NB4 (cell line): ENCODE data around the gene LCLAT1.
"Not testable (repeated sequence)": the region's sequence is repeated elsewhere in the genome, so short reads cannot be mapped to it uniquely, and the experiment has no call there.

ENCODE experiments used
- DNase-seq: peaks from one replicate; pipeline ENCODE4 v3.0.0; 2010; ENCODE audit warnings: low read depth
- H3K4me3 ChIP-seq: one replicate; pipeline ENCODE4 v1.5.1; 2011; ENCODE audit warnings: mild to moderate bottlenecking, low read depth, low read length, moderate library complexity
- CTCF ChIP-seq: IDR thresholded peaks from one replicate; pipeline ENCODE4 v1.5.1; 2012; ENCODE audit warnings: low read depth, low read length
- MYC ChIP-seq: IDR thresholded peaks from 2 replicates; pipeline ENCODE4 v1.6.1; 2011; ENCODE audit warnings: low read depth, low read length
- POLR2A ChIP-seq: IDR thresholded peaks from 2 replicates; pipeline ENCODE4 v1.6.1; 2011; ENCODE audit warnings: mild to moderate bottlenecking; ENCODE audit not compliant: insufficient read length; ENCODE audit errors: extremely low read depth
- TF ChIP-seq, protein P1 (sequence below): IDR thresholded peaks from 2 replicates; pipeline ENCODE4 v1.6.1; 2011; ENCODE audit warnings: low read depth, low read length

LCLAT1 gene

DNA sequence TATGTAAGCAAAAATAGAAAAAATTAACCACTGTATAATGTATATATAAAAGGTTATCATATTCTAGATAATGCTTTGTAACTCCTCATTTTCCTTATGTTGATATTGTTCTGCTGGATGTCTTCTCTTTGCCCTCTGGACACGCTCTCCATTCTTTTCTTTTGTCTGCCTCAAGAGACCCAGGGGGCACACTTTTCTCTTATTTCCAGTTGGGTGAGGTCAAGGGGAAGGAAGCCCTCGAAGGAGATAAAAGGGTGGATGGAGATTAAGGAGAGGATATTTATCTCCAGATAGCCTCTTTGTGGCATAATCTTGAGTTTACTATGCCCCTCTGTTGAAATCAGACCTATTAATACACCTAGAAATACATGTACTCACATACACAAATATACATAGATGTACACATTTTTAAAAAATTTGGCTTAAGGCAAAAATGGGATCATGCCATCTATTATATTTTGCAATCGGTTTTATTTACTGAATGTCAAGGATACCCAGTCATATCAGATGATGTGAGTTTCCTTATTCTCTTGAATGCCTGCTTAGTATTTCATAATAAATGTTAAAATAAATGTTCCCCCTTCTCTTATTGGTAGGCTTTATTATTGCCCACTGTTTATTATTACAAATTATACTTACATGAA lies 65.3 kb downstream of the LCLAT1 start:
- TF ChIP-seq, protein P1, sequence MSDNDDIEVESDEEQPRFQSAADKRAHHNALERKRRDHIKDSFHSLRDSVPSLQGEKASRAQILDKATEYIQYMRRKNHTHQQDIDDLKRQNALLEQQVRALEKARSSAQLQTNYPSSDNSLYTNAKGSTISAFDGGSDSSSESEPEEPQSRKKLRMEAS, result no peak
- TF ChIP-seq MYC (no peak), CTCF (no peak), POLR2A (no peak)
- DNase-seq, result no peak

GRCh38 chr2:30513649-30514048 lies 66.6 kb downstream of the LCLAT1 start:
- not testable (repeated sequence) for DNase-seq, H3K4me3 ChIP-seq

More for the DNA sequence above, 65.3 kb downstream of the LCLAT1 start:
- no peak overlapping the region for H3K4me3 ChIP-seq

DNA sequence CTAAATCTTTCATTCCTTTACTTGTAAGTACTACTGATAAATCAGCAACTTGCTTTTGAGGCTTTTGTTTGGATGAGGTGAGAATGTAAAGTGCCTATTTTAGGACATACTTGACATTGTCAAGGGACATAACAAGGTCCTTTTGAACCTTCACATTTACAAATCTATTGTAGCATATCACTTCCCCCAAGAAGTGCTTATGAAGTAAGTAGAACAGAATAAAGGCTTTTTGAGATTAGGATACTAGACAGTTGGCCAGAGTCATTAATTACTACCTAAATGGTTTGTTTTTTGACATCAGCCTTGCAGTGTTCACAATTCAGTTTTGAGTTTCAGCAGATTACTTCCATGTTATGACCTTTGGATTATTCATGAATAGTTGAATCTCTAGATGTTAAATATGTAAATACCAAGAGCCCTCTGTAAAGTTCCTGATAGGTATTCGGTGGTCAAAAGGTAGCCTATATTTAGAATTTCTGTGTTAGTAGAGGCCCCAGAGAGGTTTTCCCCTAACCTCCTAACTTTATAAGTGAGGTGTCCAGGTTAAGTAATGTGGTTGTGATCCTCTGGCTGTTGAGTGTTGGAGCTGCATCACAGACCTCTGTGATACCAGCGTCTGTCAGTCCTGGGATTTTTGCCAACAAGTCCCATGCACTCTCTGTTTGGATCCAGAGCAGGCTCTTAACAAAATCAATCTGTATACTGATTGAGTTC lies 67.2 kb downstream of the LCLAT1 start:
- DNase-seq, result no peak
- no peak overlapping the region for H3K4me3 ChIP-seq
- TF ChIP-seq MYC (no peak), POLR2A (no peak)

DNA sequence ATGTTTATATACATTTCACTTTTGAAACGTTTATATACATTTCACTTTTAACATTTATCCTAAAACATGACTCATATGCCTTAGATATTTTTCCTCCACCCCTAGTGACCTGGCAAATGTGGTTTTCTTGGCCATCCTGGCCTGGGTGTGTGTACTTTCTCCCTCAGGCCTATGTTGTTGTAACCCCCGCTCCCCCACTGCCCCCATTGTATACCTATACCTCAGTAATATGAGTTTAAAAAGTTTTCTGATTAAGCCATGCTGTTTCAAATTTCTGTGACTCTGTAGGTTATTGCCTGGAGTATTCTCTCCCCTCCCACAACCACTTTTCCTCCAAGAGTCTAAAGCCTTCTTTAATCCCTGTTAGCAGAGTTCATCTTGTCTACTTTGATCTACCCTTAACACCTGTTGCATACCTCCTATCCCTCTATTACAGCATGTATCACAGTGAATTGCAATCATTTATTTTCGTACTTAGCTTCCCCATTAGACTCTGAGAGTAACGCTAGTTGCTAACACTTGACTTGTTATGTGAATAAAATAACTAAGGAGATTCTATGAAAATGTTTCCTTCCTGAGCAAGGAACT lies 67.9 kb downstream of the LCLAT1 start:
- TF ChIP-seq MYC (no peak), POLR2A (no peak), CTCF (no peak)
- TF ChIP-seq, protein P1, result no peak
- no peak overlapping the region for H3K4me3 ChIP-seq
- no peak for DNase-seq

- no peak overlapping the region for H3K4me3 ChIP-seq
- DNase-seq, result no peak
- no peak for TF ChIP-seq CTCF
- TF ChIP-seq POLR2A, result no peak
- TF ChIP-seq MYC, result no peak
These were observed 69.1 kb downstream of the LCLAT1 start for GRCh38 chr2:30516166-30516565.

DNA sequence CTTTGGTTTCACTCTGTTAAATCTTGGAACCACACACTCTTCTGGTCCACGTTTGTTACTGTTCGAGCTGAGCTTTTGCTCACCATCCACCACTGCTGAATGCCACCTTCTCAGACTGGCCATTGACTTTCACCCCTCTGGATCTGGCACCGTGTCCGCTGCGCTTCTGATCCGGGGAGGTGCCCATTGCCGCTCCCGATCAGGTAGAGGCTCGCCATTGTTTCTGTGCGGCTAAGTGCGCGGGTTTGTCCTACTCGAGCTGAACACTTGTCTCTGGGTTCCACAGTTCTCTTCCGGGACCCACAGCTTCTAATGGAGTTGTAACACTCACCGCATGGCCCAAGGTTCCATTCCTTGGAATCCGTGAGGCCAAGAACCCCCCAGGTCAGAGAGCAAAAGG lies 72.8 kb downstream of the LCLAT1 start:
- H3K4me3 ChIP-seq, result no peak overlapping the region
- TF ChIP-seq CTCF, result no peak
- no peak for TF ChIP-seq POLR2A
- TF ChIP-seq MYC, result no peak
- TF ChIP-seq, protein P1, result no peak
- no peak for DNase-seq

DNA sequence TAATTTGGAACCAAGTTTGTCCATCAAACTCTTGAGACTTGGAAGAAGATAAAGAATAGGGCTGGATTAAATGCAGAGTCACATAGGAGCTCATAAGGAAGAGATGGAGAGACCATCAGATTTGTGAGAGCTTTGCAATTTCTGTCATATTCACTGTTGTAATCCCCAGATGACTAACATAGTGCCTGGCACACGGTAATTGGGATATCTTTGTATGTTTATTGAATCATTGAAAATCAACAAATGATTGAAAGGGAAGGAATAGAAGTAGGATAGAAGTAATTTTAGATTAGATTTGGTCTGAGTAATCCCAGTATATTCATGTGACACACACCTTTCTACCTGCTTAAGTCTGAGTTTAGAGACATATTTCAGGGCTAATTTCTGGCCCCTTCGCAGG lies 75.4 kb downstream of the LCLAT1 start:
- no peak overlapping the region for H3K4me3 ChIP-seq
- no peak for DNase-seq
- TF ChIP-seq POLR2A (no peak), CTCF (no peak), MYC (no peak)
- TF ChIP-seq, protein P1, result no peak
